ENCODE data around the gene TRIM54.

GRCh38 chr2:27236136-27236535, 46.1 kb upstream of the TRIM54 start:
- no peak for TF ChIP-seq EZH2 (IDR thresholded peaks at IDR 0.05; ENCODE audit: borderline replicate concordance, low read depth, low read length, poor library complexity, severe bottlenecking)
- no peak for TF ChIP-seq CTCF (conservative IDR thresholded peaks at IDR 0.05; ENCODE audit: low read depth, low read length)

All from A673 (cell line).